ENCODE data around the gene URI1.
"Not testable (repeated sequence)": the region's sequence is repeated elsewhere in the genome, so short reads cannot be mapped to it uniquely, and the experiment has no call there.

The URI1 gene

GRCh38 chr19:30028118-30028991 lies 86.3 kb downstream of the URI1 start:
- no peak for DNase-seq

- no peak for DNase-seq
Observed at GRCh38 chr19:30028992-30029343, 86.9 kb downstream of the URI1 start.

- DNase-seq, result peak; percentile 67
Observed at GRCh38 chr19:30029721-30030510, 87.9 kb downstream of the URI1 start.

GRCh38 chr19:30034321-30034720 lies 92.3 kb downstream of the URI1 start:
- no peak for DNase-seq

GRCh38 chr19:30036154-30037129 lies 94.4 kb downstream of the URI1 start:
- DNase-seq, result peak; percentile 87

GRCh38 chr19:30037835-30038234 lies 95.8 kb downstream of the URI1 start:
- no peak for DNase-seq

- DNase-seq, result not testable (repeated sequence)
Observed at GRCh38 chr19:30041931-30042330, 99.9 kb downstream of the URI1 start.

GRCh38 chr19:30043008-30043407 lies 101.0 kb downstream of the URI1 start:
- DNase-seq, result not testable (repeated sequence)

GRCh38 chr19:30044273-30045248 lies 102.5 kb downstream of the URI1 start:
- no peak for DNase-seq

GRCh38 chr19:30046522-30046921 lies 104.5 kb downstream of the URI1 start:
- no peak for DNase-seq

- no peak for DNase-seq
Observed at GRCh38 chr19:30047432-30047831, 105.4 kb downstream of the URI1 start.

GRCh38 chr19:30049226-30049625 lies 107.2 kb downstream of the URI1 start:
- DNase-seq, result no peak

- no peak for DNase-seq
Observed at GRCh38 chr19:30049846-30050667, 108.0 kb downstream of the URI1 start.

- no peak for DNase-seq
Observed at GRCh38 chr19:30052122-30053075, 110.4 kb downstream of the URI1 start.

- no peak for DNase-seq
Observed at GRCh38 chr19:30053558-30053957, 111.5 kb downstream of the URI1 start.

GRCh38 chr19:30054210-30054609 lies 112.2 kb downstream of the URI1 start:
- no peak for DNase-seq

GRCh38 chr19:30056580-30056979 lies 114.5 kb downstream of the URI1 start:
- no peak for DNase-seq

- no peak for DNase-seq
Observed at GRCh38 chr19:30059741-30060457, 117.9 kb downstream of the URI1 start.

Data from islet precursor cell (in vitro differentiated cells).